ENCODE measurements around the gene GPC3. TPM values are rescaled to one million over a fixed set of nuclear protein-coding genes. Genes with fewer than 3 reads are reported as not detected.

GPC3 gene
- total RNA-seq, 2 donors from 2014 or later: 16.9 to 22.7 TPM

GRCh38 chrX:133852837-133853356 lies 132.5 kb downstream of the GPC3 start:
- Histone ChIP-seq H3K27ac (no peak overlapping the region), H3K27me3 (no peaks in the 10 kb centered on the region), H3K4me1 (no peaks in the 10 kb centered on the region), H3K36me3 (replicated peaks in 1 of 2; ENCODE audit: insufficient read depth in 1 of 2, low read depth in 2 of 2) (no peaks in the 10 kb centered on the region), H3K4me3 (no peak overlapping the region), H3K9me3 (no peaks in the 10 kb centered on the region)
- no peak for DNase-seq
- TF ChIP-seq CTCF (IDR thresholded peaks at IDR 0.05) (no peak), POLR2A (IDR thresholded peaks at IDR 0.05) (no peak)
- no peak for ATAC-seq
- WGBS, 2 donors: 49 to 77% methylated on average over 2 of the region's 2 CpGs
- intact Hi-C loops (cut with DNase I): no loop called here

DNA sequence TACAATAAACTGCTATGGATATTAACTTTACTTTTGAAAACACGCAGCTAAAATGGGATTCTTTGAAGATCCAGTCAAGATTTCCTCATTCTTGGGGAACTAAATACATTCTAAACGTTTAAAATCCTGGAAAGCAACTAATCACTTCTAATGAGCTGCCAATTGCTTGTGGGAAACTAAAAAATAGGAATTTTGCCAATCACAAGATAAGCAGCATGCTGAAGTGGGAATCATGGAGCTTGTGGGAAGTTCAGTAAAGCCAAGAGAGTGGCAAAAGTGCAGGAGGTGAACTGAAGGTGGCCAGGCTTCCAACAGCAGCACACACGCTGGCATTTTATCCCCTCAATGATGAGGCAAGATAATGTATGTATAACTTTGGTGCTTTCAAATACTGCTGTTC lies 133.0 kb downstream of the GPC3 start:
- no peak overlapping the region for H3K27ac ChIP-seq
- WGBS, 2 donors: 37 to 43% methylated on average over 3 of the region's 3 CpGs
- intact Hi-C loops (cut with DNase I): no loop called here
- no peaks in the 10 kb centered on the region for H3K36me3 ChIP-seq (replicated peaks in 1 of 2; ENCODE audit: insufficient read depth in 1 of 2, low read depth in 2 of 2)
- no peaks in the 10 kb centered on the region for H3K27me3 ChIP-seq
- H3K4me1 ChIP-seq: no peaks in the 10 kb centered on the region
- H3K4me3 ChIP-seq: no peak overlapping the region
- TF ChIP-seq POLR2A (IDR thresholded peaks at IDR 0.05) (no peak), CTCF (IDR thresholded peaks at IDR 0.05) (no peak)
- no peak for ATAC-seq
- no peak for DNase-seq
- no peaks in the 10 kb centered on the region for H3K9me3 ChIP-seq

GRCh38 chrX:133850399-133850798 lies 135.0 kb downstream of the GPC3 start:
- H3K36me3 ChIP-seq (replicated peaks in 1 of 2; ENCODE audit: insufficient read depth in 1 of 2, low read depth in 2 of 2): no peaks in the 10 kb centered on the region
- no peak overlapping the region for H3K4me3 ChIP-seq
- 83 to 100% methylated on average over 2 of the region's 2 CpGs for WGBS, 2 donors
- ATAC-seq (no peak), DNase-seq (no peak)
- intact Hi-C loops (cut with DNase I): no loop called here
- TF ChIP-seq CTCF (IDR thresholded peaks at IDR 0.05) (no peak), POLR2A (IDR thresholded peaks at IDR 0.05) (no peak)
- no peaks in the 10 kb centered on the region for H3K27me3 ChIP-seq
- H3K9me3 ChIP-seq: no peaks in the 10 kb centered on the region
- H3K27ac ChIP-seq: no peak overlapping the region
- no peaks in the 10 kb centered on the region for H3K4me1 ChIP-seq

- TF ChIP-seq POLR2A (IDR thresholded peaks at IDR 0.05): no peak
- no peak for TF ChIP-seq CTCF (IDR thresholded peaks at IDR 0.05)
- H3K27me3 ChIP-seq: no peaks in the 10 kb centered on the region
- no peak for ATAC-seq
- H3K9me3 ChIP-seq: no peaks in the 10 kb centered on the region
- no peak overlapping the region for H3K27ac ChIP-seq
- H3K4me3 ChIP-seq: no peak overlapping the region
- DNase-seq: no peak
- no peaks in the 10 kb centered on the region for H3K4me1 ChIP-seq
- intact Hi-C loops (cut with DNase I): no loop called here
- no peaks in the 10 kb centered on the region for H3K36me3 ChIP-seq (replicated peaks in 1 of 2; ENCODE audit: insufficient read depth in 1 of 2, low read depth in 2 of 2)
Observed at GRCh38 chrX:133849676-133850075, 135.7 kb downstream of the GPC3 start.

DNA sequence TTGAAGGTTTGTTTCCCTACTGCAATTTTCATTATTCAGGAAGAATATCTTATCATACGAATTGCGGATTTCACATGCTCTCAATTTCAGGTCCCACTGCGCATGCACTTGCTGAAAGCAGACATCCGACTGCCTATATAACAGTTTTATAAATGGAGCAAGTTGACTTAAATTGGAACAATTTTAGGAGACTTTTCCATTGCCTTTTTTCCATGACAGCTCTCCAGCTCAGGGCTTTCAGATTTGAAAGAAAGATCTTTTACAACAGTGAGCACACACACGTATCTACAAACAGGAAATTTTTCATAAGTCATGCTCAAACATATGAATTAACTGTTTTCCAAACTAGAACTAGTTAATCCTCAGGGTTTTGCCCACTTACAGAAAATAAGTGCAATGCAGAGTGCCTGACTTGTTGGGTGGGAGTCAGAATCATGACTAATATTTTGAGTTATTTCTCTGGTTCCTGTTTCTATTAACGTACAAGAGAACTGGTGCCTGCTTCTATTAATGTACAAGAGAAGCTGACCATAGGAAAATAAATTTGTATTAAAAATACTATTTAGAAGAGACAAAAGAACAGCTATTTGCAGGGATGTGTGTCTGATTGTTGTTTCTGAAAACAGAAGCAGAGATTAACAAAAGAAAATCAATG lies 137.9 kb downstream of the GPC3 start:
- no peaks in the 10 kb centered on the region for H3K9me3 ChIP-seq
- no peaks in the 10 kb centered on the region for H3K27me3 ChIP-seq
- intact Hi-C loops (cut with DNase I): no loop called here
- WGBS, 2 donors: 92 to 94% methylated on average over 6 of the region's 6 CpGs
- DNase-seq (no peak), ATAC-seq (no peak)
- H3K4me3 ChIP-seq: no peak overlapping the region
- TF ChIP-seq POLR2A (IDR thresholded peaks at IDR 0.05) (no peak), CTCF (IDR thresholded peaks at IDR 0.05) (no peak)
- H3K36me3 ChIP-seq (replicated peaks in 1 of 2; ENCODE audit: insufficient read depth in 1 of 2, low read depth in 2 of 2): no peaks in the 10 kb centered on the region
- H3K27ac ChIP-seq: no peak overlapping the region
- no peaks in the 10 kb centered on the region for H3K4me1 ChIP-seq
